CD14-positive monocyte (primary cell): ENCODE data around the gene TLCD1. TPM values are rescaled to one million over a fixed set of nuclear protein-coding genes. Genes with fewer than 3 reads are reported as not detected.
A peak's percentile ranks its signal among the peaks of the same experiment; 100 is the strongest.

Source experiments
- DNase-seq, 3 donors: peaks; one replicate each; pipeline ENCODE4 v3.0.0-alpha.2; 2011 to 2022
- H2AFZ ChIP-seq: 2 replicates; pipeline ENCODE4 v1.6.0; 2012; ENCODE audit warnings: mild to moderate bottlenecking, low read depth, low read length, inconsistent platforms; ENCODE audit not compliant: insufficient read depth, poor library complexity, severe bottlenecking
- H3K27ac ChIP-seq, 2 donors: 1 replicate in 1 of 2; 2 replicates in 1 of 2; pipeline ENCODE4 v1.5.1; 2012 to 2013; ENCODE audit warnings: low read length in 2 of 2, control low read depth in 1 of 2, inconsistent platforms in 1 of 2, low read depth in 1 of 2, mild to moderate bottlenecking in 1 of 2
- H3K27me3 ChIP-seq, 2 donors: one replicate each; pipeline versions ENCODE4 v1.6.0 to v1.6.1; 2011 to 2013; ENCODE audit warnings: low read length in 2 of 2; ENCODE audit not compliant: control insufficient read depth in 2 of 2, insufficient read depth in 2 of 2
- H3K36me3 ChIP-seq, 2 donors: replicated peaks in 1 of 2; 1 replicate in 1 of 2; 2 replicates in 1 of 2; pipeline versions ENCODE4 v1.5.1 to v1.6.1; 2012 to 2013; ENCODE audit warnings: low read length in 2 of 2, control low read depth in 1 of 2, inconsistent platforms in 1 of 2, mild to moderate bottlenecking in 1 of 2; ENCODE audit not compliant: insufficient read depth in 2 of 2, control insufficient read depth in 1 of 2
- H3K4me1 ChIP-seq, 2 donors: 1 replicate in 1 of 2; 2 replicates in 1 of 2; pipeline versions ENCODE4 v1.5.1 to v1.6.1; 2012 to 2013; ENCODE audit warnings: low read length in 2 of 2, control low read depth in 1 of 2, inconsistent platforms in 1 of 2, mild to moderate bottlenecking in 1 of 2, moderate library complexity in 1 of 2; ENCODE audit not compliant: insufficient read depth in 2 of 2, control insufficient read depth in 1 of 2
- H3K4me2 ChIP-seq: replicated peaks from 2 replicates; pipeline ENCODE3; 2012; ENCODE audit warnings: low read length, moderate library complexity, mild to moderate bottlenecking; ENCODE audit not compliant: poor library complexity, severe bottlenecking; ENCODE audit errors: extremely low read depth
- H3K4me3 ChIP-seq, 3 experiments: fragments of 200-600 bp in 1 of 3; sonication (generic) in 1 of 3; replicated peaks in 1 of 3; 1 replicate in 2 of 3; 2 replicates in 1 of 3; pipeline ENCODE4 v1.5.1; 2011 to 2013; ENCODE audit warnings: low read length in 3 of 3, mild to moderate bottlenecking in 3 of 3, control low read depth in 2 of 3, low read depth in 2 of 3, inconsistent platforms in 1 of 3, moderate library complexity in 1 of 3
- H3K79me2 ChIP-seq: 2 replicates; pipeline ENCODE4 v1.6.0; 2012; ENCODE audit warnings: mild to moderate bottlenecking, control low read depth, inconsistent platforms, low read length, moderate library complexity; ENCODE audit not compliant: insufficient read depth
- H3K9ac ChIP-seq: 2 replicates; pipeline ENCODE4 v1.6.0; 2017; ENCODE audit warnings: low read length, mild to moderate bottlenecking; ENCODE audit not compliant: insufficient read depth, poor library complexity, severe bottlenecking
- H3K9me3 ChIP-seq, 2 donors: replicated peaks in 1 of 2; 1 replicate in 1 of 2; 2 replicates in 1 of 2; pipeline versions ENCODE4 v1.5.1 to v1.6.1; 2012 to 2013; ENCODE audit warnings: low read length in 2 of 2, control low read depth in 1 of 2; ENCODE audit not compliant: control insufficient read depth in 1 of 2, insufficient read depth in 1 of 2
- H4K20me1 ChIP-seq: 2 replicates; pipeline ENCODE4 v1.6.0; 2012; ENCODE audit warnings: mild to moderate bottlenecking, low read length, control low read depth, moderate library complexity; ENCODE audit not compliant: insufficient read depth
- H3K27ac Mint-ChIP-seq, 7 donors: one replicate each; pipeline ENCODE4 v1.8.0; 2020; ENCODE audit warnings: mild to moderate bottlenecking in 7 of 7, mixed read lengths in 7 of 7, moderate library complexity in 6 of 7, inconsistent platforms in 2 of 7
- H3K27me3 Mint-ChIP-seq, 3 donors: one replicate each; pipeline ENCODE4 v1.8.0; 2021 to 2022; ENCODE audit warnings: low read depth in 3 of 3, mild to moderate bottlenecking in 3 of 3, mixed read lengths in 3 of 3, moderate library complexity in 3 of 3, inconsistent platforms in 1 of 3
- H3K36me3 Mint-ChIP-seq, 2 donors: one replicate each; pipeline ENCODE4 v1.8.0; 2020; ENCODE audit warnings: mixed read lengths in 2 of 2, inconsistent platforms in 1 of 2, mild to moderate bottlenecking in 1 of 2
- H3K4me1 Mint-ChIP-seq: one replicate; pipeline ENCODE4 v1.8.0; 2020; ENCODE audit warnings: mild to moderate bottlenecking, mixed read lengths
- H3K4me3 Mint-ChIP-seq, 2 donors: one replicate each; pipeline ENCODE4 v1.8.0; 2020; ENCODE audit warnings: mild to moderate bottlenecking in 2 of 2, mixed read lengths in 2 of 2, moderate library complexity in 1 of 2
- H3K9me3 Mint-ChIP-seq, 7 donors: one replicate each; pipeline ENCODE4 v1.8.0; 2020 to 2022; ENCODE audit warnings: mixed read lengths in 7 of 7, mild to moderate bottlenecking in 6 of 7, moderate library complexity in 6 of 7, inconsistent platforms in 2 of 7
- WGBS: methylation state at CpG from one replicate; pipeline ENCODE4 v1.1.5; 2013; ENCODE audit warnings: missing lambda C conversion rate; ENCODE audit not compliant: insufficient coverage; 5-methylcytosine and 5-hydroxymethylcytosine counted together
- intact Hi-C, 2 donors: fragments of 100-400 bp; cut with micrococcal nuclease; formaldehyde crosslinking; loops; one replicate each; pipeline versions ENCODE4 v1.15.0 to v1.15.1; 2023
- polyA plus RNA-seq, 3 donors: library from polyadenylated mRNA; depleted of rRNA in 1 of 3; unstranded in 2 of 3; stranded (reverse) in 1 of 3; fragments of 300-500 nt in 2 of 3; fragments of >200 nt in 1 of 3; fragmentation: Illumina TruSeq in 2 of 3; gene quantifications; 1 replicate in 2 of 3; 2 replicates in 1 of 3; pipeline ENCODE4 v1.2.3, GENCODE V29; 2012 to 2021
- TF ChIP-seq, protein P1 (sequence below): fragments of 200-600 bp; IDR thresholded peaks from one replicate; pipeline ENCODE4 v1.8.0; 2022; ENCODE audit warnings: antibody characterized with exemption, mild to moderate bottlenecking

Gene TLCD1
- polyA plus RNA-seq, 3 donors = 0.79 TPM; not detected in 2

DNA sequence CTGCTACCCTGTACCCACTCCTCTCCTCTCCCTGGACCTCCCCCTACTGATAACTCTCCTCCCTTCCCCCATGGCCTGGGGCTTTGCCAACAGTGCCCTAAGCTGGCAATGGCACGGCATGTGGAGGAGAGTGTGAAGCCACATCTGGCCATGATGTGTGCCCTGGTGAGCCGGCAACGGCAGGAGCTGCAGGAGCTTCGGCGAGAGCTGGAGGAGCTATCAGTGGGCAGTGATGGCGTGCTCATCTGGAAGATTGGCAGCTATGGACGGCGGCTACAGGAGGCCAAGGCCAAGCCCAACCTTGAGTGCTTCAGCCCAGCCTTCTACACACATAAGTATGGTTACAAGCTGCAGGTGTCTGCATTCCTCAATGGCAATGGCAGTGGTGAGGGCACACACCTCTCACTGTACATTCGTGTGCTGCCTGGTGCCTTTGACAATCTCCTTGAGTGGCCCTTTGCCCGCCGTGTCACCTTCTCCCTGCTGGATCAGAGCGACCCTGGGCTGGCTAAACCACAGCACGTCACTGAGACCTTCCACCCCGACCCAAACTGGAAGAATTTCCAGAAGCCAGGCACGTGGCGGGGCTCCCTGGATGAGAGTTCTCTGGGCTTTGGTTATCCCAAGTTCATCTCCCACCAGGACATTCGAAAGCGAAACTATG, 23.0 kb upstream of the TLCD1 start:
- peak overlapping the region in 2 of 7 donors; percentile 24 to 79 for H3K27ac Mint-ChIP-seq
- no peak overlapping the region for H3K9ac ChIP-seq
- peaks cover 8 to 24% (median 18%) of the 10 kb centered on the region in 3 donors for H3K27me3 Mint-ChIP-seq
- H3K79me2 ChIP-seq = no peaks in the 10 kb centered on the region
- peaks cover 4 to 15% of the 10 kb centered on the region in 2 donors for H3K27me3 ChIP-seq
- 92% methylated on average over 13 of the region's 18 CpGs for WGBS
- no peak overlapping the region for H3K4me3 ChIP-seq
- H3K4me1 ChIP-seq = peaks cover 16 to 19% of the 10 kb centered on the region in 2 donors
- H3K4me3 Mint-ChIP-seq = no peak overlapping the region
- no peak overlapping the region for H3K4me2 ChIP-seq
- H3K36me3 ChIP-seq = no peaks in the 10 kb centered on the region
- H4K20me1 ChIP-seq = peaks cover 13% of the 10 kb centered on the region
- no peak overlapping the region for H2AFZ ChIP-seq
- no peaks in the 10 kb centered on the region for H3K9me3 ChIP-seq
- H3K27ac ChIP-seq = no peak overlapping the region
- intact Hi-C loops = loop anchor here in 1 of 2 donors (10.0 kb wide), 1 partner anchor 206 kb away; the partner anchor contains the start of gene PHF12
- TF ChIP-seq, protein P1, sequence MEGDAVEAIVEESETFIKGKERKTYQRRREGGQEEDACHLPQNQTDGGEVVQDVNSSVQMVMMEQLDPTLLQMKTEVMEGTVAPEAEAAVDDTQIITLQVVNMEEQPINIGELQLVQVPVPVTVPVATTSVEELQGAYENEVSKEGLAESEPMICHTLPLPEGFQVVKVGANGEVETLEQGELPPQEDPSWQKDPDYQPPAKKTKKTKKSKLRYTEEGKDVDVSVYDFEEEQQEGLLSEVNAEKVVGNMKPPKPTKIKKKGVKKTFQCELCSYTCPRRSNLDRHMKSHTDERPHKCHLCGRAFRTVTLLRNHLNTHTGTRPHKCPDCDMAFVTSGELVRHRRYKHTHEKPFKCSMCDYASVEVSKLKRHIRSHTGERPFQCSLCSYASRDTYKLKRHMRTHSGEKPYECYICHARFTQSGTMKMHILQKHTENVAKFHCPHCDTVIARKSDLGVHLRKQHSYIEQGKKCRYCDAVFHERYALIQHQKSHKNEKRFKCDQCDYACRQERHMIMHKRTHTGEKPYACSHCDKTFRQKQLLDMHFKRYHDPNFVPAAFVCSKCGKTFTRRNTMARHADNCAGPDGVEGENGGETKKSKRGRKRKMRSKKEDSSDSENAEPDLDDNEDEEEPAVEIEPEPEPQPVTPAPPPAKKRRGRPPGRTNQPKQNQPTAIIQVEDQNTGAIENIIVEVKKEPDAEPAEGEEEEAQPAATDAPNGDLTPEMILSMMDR = no peak
- no peak for DNase-seq
- peaks cover 13% of the 10 kb centered on the region for H3K4me1 Mint-ChIP-seq
- peaks cover 0 to 5% (median 0%) of the 10 kb centered on the region in 7 donors for H3K9me3 Mint-ChIP-seq
- H3K36me3 Mint-ChIP-seq = peaks cover 7 to 8% of the 10 kb centered on the region in 2 donors

DNA sequence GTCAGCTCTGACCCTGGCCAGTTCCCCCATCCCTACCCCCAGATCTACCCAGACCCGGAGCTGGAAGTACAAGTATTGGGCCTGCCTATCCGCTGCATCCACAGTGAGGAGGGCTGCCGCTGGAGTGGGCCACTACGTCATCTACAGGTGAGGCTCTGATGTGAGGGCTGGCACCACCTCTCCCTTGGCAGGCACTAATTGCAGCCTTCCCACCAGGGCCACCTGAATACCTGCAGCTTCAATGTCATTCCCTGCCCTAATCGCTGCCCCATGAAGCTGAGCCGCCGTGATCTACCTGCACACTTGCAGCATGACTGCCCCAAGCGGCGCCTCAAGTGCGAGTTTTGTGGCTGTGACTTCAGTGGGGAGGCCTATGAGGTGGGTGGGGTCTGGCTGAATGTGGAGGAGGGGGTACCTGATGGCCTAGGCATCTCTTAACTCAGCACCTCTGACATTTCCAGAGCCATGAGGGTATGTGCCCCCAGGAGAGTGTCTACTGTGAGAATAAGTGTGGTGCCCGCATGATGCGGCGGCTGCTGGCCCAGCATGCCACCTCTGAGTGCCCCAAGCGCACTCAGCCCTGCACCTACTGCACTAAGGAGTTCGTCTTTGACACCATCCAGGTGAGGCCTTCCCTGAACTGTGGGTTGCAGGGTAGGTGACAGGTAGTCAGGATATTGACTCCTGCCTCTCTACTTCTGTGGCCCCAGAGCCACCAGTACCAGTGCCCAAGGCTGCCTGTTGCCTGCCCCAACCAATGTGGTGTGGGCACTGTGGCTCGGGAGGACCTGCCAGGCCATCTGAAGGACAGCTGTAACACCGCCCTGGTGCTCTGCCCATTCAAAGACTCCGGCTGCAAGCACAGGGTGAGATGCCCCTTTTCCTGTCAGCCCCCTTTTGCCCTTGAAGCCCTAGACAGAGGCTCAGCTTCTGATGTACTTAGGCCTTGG, 22.0 kb upstream of the TLCD1 start:
- no peak overlapping the region for H3K9ac ChIP-seq
- 98% methylated on average over 16 of the region's 18 CpGs for WGBS
- Mint-ChIP-seq H3K27me3 (peaks cover 8 to 24% (median 18%) of the 10 kb centered on the region in 3 donors), H3K36me3 (peaks cover 7 to 8% of the 10 kb centered on the region in 2 donors), H3K9me3 (peaks cover 0 to 5% (median 0%) of the 10 kb centered on the region in 7 donors), H3K4me1 (peaks cover 15% of the 10 kb centered on the region), H3K4me3 (no peak overlapping the region), H3K27ac (peak overlapping the region in 1 of 7 donors; percentile 50)
- H3K4me3 ChIP-seq = no peak overlapping the region
- H3K4me2 ChIP-seq = no peak overlapping the region
- H3K79me2 ChIP-seq = no peaks in the 10 kb centered on the region
- no peaks in the 10 kb centered on the region for H3K9me3 ChIP-seq
- no peak overlapping the region for H2AFZ ChIP-seq
- no peak for DNase-seq
- no peaks in the 10 kb centered on the region for H3K36me3 ChIP-seq
- intact Hi-C loops = loop anchor here in 1 of 2 donors (10.0 kb wide), 1 partner anchor 207 kb away; the partner anchor contains the start of gene PHF12
- no peak overlapping the region for H3K27ac ChIP-seq
- peaks cover 22 to 26% of the 10 kb centered on the region in 2 donors for H3K4me1 ChIP-seq
- TF ChIP-seq, protein P1 = no peak
- peaks cover 13% of the 10 kb centered on the region for H4K20me1 ChIP-seq
- H3K27me3 ChIP-seq = peaks cover 4 to 15% of the 10 kb centered on the region in 2 donors
